ENCODE measurements around the gene FAH. TPM values are rescaled to one million over a fixed set of nuclear protein-coding genes. Genes with fewer than 3 reads are reported as not detected.

The FAH gene
- total RNA-seq, 2 donors from 2014 or later: 16.0 to 39.8 TPM

- no peak overlapping the region for H3K4me3 ChIP-seq
- no peaks in the 10 kb centered on the region for H3K9me3 ChIP-seq
- H3K27ac ChIP-seq: no peak overlapping the region
- peaks cover 8% of the 10 kb centered on the region for H3K4me1 ChIP-seq
- H3K36me3 ChIP-seq: no peaks in the 10 kb centered on the region
- no peaks in the 10 kb centered on the region for H3K27me3 ChIP-seq
- TF ChIP-seq CTCF (IDR thresholded peaks at IDR 0.05): no peak
- intact Hi-C loops (cut with DNase I): no loop called here
- DNase-seq: no peak
- H3K9ac ChIP-seq (ENCODE audit: low read depth in 2 of 2, low read length in 2 of 2): no peak overlapping the region
Measured at GRCh38 chr15:80107774-80108173, 45.0 kb upstream of the FAH start.

DNA sequence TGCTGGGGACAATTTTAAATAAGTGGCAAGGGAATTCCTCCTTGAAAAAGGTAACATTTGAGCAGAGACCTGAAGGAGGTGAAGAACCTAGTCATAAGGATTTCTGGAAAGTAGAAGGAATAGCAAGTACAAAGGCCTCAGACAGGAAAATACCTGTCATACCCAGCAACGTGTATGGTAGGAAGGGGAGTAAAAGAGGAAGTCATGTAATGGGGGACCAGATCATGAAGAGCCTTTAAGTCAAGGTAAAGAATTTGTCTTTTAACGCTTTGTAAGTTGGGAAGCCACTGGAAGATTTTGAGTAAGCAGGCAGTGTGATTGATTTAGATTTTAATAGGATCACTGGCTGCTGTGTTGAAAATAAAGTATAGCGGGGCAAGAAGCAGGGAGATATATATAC, 43.4 kb upstream of the FAH start:
- Histone ChIP-seq H3K9ac (ENCODE audit: low read depth in 2 of 2, low read length in 2 of 2) (no peak overlapping the region), H3K4me1 (peaks cover 8% of the 10 kb centered on the region), H3K9me3 (no peaks in the 10 kb centered on the region), H3K4me3 (no peak overlapping the region), H3K36me3 (no peaks in the 10 kb centered on the region), H3K27ac (no peak overlapping the region), H3K27me3 (no peaks in the 10 kb centered on the region)
- TF ChIP-seq CTCF (IDR thresholded peaks at IDR 0.05): no peak
- intact Hi-C loops (cut with DNase I): no loop called here
- DNase-seq: no peak

GRCh38 chr15:80110920-80111319, 41.9 kb upstream of the FAH start:
- no peak for DNase-seq
- no peak overlapping the region for H3K4me3 ChIP-seq
- no peak overlapping the region for H3K9ac ChIP-seq (ENCODE audit: low read depth in 2 of 2, low read length in 2 of 2)
- no peaks in the 10 kb centered on the region for H3K27me3 ChIP-seq
- no peaks in the 10 kb centered on the region for H3K4me1 ChIP-seq
- H3K27ac ChIP-seq: no peak overlapping the region
- intact Hi-C loops (cut with DNase I): no loop called here
- no peak for TF ChIP-seq CTCF (IDR thresholded peaks at IDR 0.05)
- H3K36me3 ChIP-seq: no peaks in the 10 kb centered on the region
- no peaks in the 10 kb centered on the region for H3K9me3 ChIP-seq

DNA sequence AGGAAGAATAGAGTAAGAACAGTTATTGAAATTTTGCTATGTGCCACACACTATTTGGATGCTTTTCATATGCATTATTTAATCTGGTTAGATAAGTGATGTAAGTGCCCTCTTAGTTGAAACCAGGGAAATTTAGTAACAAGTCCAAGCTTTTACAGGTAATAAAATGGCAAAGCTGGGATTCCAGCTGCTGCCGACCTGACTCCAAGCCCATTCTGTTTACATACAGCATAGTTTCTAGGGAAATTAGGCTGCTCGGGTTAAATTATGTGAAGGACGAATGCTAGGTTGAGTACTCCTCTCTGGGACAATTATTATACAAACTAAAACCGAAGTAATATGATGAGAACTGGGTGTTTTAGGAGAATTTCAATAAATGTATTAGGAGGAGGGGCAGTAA, 38.7 kb upstream of the FAH start:
- no peak for TF ChIP-seq CTCF (IDR thresholded peaks at IDR 0.05)
- Histone ChIP-seq H3K4me3 (no peak overlapping the region), H3K9me3 (no peaks in the 10 kb centered on the region), H3K9ac (ENCODE audit: low read depth in 2 of 2, low read length in 2 of 2) (no peak overlapping the region), H3K36me3 (no peaks in the 10 kb centered on the region), H3K27me3 (no peaks in the 10 kb centered on the region), H3K4me1 (no peaks in the 10 kb centered on the region), H3K27ac (no peak overlapping the region)
- intact Hi-C loops (cut with DNase I): no loop called here
- DNase-seq: no peak

GRCh38 chr15:80115021-80115420, 37.8 kb upstream of the FAH start:
- no peak for DNase-seq
- TF ChIP-seq CTCF (IDR thresholded peaks at IDR 0.05): no peak
- intact Hi-C loops (cut with DNase I): no loop called here
- Histone ChIP-seq H3K9me3 (no peaks in the 10 kb centered on the region), H3K27me3 (no peaks in the 10 kb centered on the region), H3K4me3 (no peak overlapping the region), H3K36me3 (no peaks in the 10 kb centered on the region), H3K9ac (ENCODE audit: low read depth in 2 of 2, low read length in 2 of 2) (no peak overlapping the region), H3K4me1 (no peaks in the 10 kb centered on the region), H3K27ac (no peak overlapping the region)

DNA sequence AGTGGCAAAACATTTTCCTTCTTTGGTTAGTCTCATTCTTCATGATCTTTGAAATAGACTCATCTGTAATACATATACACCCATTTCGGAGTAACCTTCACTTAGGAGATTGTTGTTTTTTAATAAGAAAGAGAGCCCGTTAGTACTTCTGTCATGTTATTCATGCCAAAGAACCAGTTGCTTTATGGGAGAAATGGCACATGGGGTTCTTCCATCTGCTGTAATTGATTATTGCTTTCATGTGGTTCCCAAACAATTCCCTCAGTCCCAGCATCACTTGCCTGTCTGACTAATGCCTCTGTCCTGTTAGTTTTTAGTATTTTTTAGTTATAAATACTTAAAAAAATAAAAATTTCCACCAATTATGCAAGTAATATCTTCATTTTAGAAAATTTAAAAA, 33.8 kb upstream of the FAH start:
- no peak overlapping the region for H3K4me3 ChIP-seq
- no peak overlapping the region for H3K9ac ChIP-seq (ENCODE audit: low read depth in 2 of 2, low read length in 2 of 2)
- DNase-seq: no peak
- no peaks in the 10 kb centered on the region for H3K4me1 ChIP-seq
- intact Hi-C loops (cut with DNase I): no loop called here
- no peaks in the 10 kb centered on the region for H3K27me3 ChIP-seq
- H3K9me3 ChIP-seq: no peaks in the 10 kb centered on the region
- TF ChIP-seq CTCF (IDR thresholded peaks at IDR 0.05): no peak
- no peak overlapping the region for H3K27ac ChIP-seq
- H3K36me3 ChIP-seq: no peaks in the 10 kb centered on the region

All from colonic mucosa (tissue), 4 donors.